ENCODE measurements around the gene PDLIM7.
"Not testable (repeated sequence)": the region's sequence is repeated elsewhere in the genome, so short reads cannot be mapped to it uniquely, and the experiment has no call there.

PDLIM7 gene

GRCh38 chr5:177497292-177498012 lies at the start of gene PDLIM7:
TSS of gene PDLIM7 (minus strand) at chr5:177497604. CDS start at chr5:177496512, 1,092 bp downstream.
- peak; percentile 88 for DNase-seq (ENCODE audit: low spot score)

GRCh38 chr5:177546258-177546741 lies 48.9 kb upstream of the PDLIM7 start:
- peak; percentile 89 for DNase-seq (ENCODE audit: low spot score)

GRCh38 chr5:177545487-177546257 lies 48.3 kb upstream of the PDLIM7 start:
- no peak for DNase-seq (ENCODE audit: low spot score)

- DNase-seq (ENCODE audit: low spot score), result no peak
Observed at GRCh38 chr5:177542816-177543465, 45.5 kb upstream of the PDLIM7 start.

- DNase-seq (ENCODE audit: low spot score), result no peak
Observed at GRCh38 chr5:177540438-177540837, 43.0 kb upstream of the PDLIM7 start.

GRCh38 chr5:177539411-177539810 lies 42.0 kb upstream of the PDLIM7 start:
- no peak for DNase-seq (ENCODE audit: low spot score)

GRCh38 chr5:177538876-177539275 lies 41.5 kb upstream of the PDLIM7 start:
- no peak for DNase-seq (ENCODE audit: low spot score)

GRCh38 chr5:177537389-177538361 lies 40.3 kb upstream of the PDLIM7 start:
- DNase-seq (ENCODE audit: low spot score), result no peak

GRCh38 chr5:177536386-177536785 lies 39.0 kb upstream of the PDLIM7 start:
- no peak for DNase-seq (ENCODE audit: low spot score)

- no peak for DNase-seq (ENCODE audit: low spot score)
Observed at GRCh38 chr5:177535125-177535524, 37.7 kb upstream of the PDLIM7 start.

GRCh38 chr5:177534433-177534832 lies 37.0 kb upstream of the PDLIM7 start:
- not testable (repeated sequence) for DNase-seq (ENCODE audit: low spot score)

- no peak for DNase-seq (ENCODE audit: low spot score)
Observed at GRCh38 chr5:177531209-177531940, 34.0 kb upstream of the PDLIM7 start.

- DNase-seq (ENCODE audit: low spot score), result no peak
Observed at GRCh38 chr5:177530638-177531037, 33.2 kb upstream of the PDLIM7 start.

GRCh38 chr5:177529247-177530203 lies 32.1 kb upstream of the PDLIM7 start:
- no peak for DNase-seq (ENCODE audit: low spot score)

GRCh38 chr5:177528631-177529030 lies 31.2 kb upstream of the PDLIM7 start:
- no peak for DNase-seq (ENCODE audit: low spot score)

- DNase-seq (ENCODE audit: low spot score), result no peak
Observed at GRCh38 chr5:177527595-177527994, 30.2 kb upstream of the PDLIM7 start.

GRCh38 chr5:177526791-177527190 lies 29.4 kb upstream of the PDLIM7 start:
- DNase-seq (ENCODE audit: low spot score), result no peak

- DNase-seq (ENCODE audit: low spot score), result no peak
Observed at GRCh38 chr5:177526191-177526590, 28.8 kb upstream of the PDLIM7 start.

GRCh38 chr5:177524941-177525655 lies 27.7 kb upstream of the PDLIM7 start:
- no peak for DNase-seq (ENCODE audit: low spot score)
